Esophagus squamous epithelium (tissue), 5 donors: ENCODE measurements around the gene PGBD4. TPM values are rescaled to one million over a fixed set of nuclear protein-coding genes. Genes with fewer than 3 reads are reported as not detected.

Source experiments
- DNase-seq: peaks from one replicate; lab custom pipeline; 2025; lab: John Stamatoyannopoulos, UW
- H3K27ac ChIP-seq, 4 donors: fragments of 200-600 bp; sonication (generic); one replicate each; pipeline ENCODE4 v1.5.1; 2016 to 2019; ENCODE audit warnings: mild to moderate bottlenecking in 1 of 4
- H3K27me3 ChIP-seq, 4 donors: fragments of 200-600 bp; sonication (generic); 1 replicate in 3 of 4; 2 replicates in 1 of 4; pipeline versions ENCODE4 v1.5.1 to v1.6.0; 2017 to 2021; ENCODE audit warnings: antibody characterized with exemption in 1 of 4
- H3K36me3 ChIP-seq, 3 donors: fragments of 200-600 bp; sonication (generic); one replicate each; pipeline ENCODE4 v1.5.1; 2016 to 2019
- H3K4me1 ChIP-seq, 3 donors: fragments of 200-600 bp; sonication (generic); one replicate each; pipeline ENCODE4 v1.5.1; 2017 to 2019
- H3K4me3 ChIP-seq, 4 donors: fragments of 200-600 bp; sonication (generic); 1 replicate in 3 of 4; 2 replicates in 1 of 4; pipeline ENCODE4 v1.5.1; 2016 to 2019; ENCODE audit warnings: mild to moderate bottlenecking in 2 of 4, moderate library complexity in 1 of 4
- H3K9me3 ChIP-seq, 3 donors: fragments of 200-600 bp; sonication (generic); one replicate each; pipeline ENCODE4 v1.5.1; 2016 to 2019
- POLR2A ChIP-seq, 4 donors: fragments of 450-650 bp; IDR thresholded peaks; one replicate each; pipeline ENCODE4 v1.6.1; 2017; ENCODE audit warnings: antibody characterized with exemption in 4 of 4, mild to moderate bottlenecking in 4 of 4, moderate library complexity in 3 of 4
- WGBS, 2 donors: methylation state at CpG; one replicate each; pipeline ENCODE4 v1.1.5; 2018; 5-methylcytosine and 5-hydroxymethylcytosine counted together
- intact Hi-C: fragments of 100-400 bp; cut with DNase I; formaldehyde crosslinking; loops from one replicate; pipeline ENCODE4 v1.15.0; 2022
- total RNA-seq, 4 donors: library from RNA; depleted of rRNA; stranded (reverse); fragments of >200 nt; gene quantifications; one replicate each; pipeline ENCODE4 v1.1.0, GENCODE V29; 2016
- TF ChIP-seq, protein P1 (sequence below), 6 experiments: fragments of 450-650 bp in 4 of 6; fragments of 200-600 bp in 2 of 6; sonication (generic) in 2 of 6; IDR thresholded peaks; one replicate each; pipeline ENCODE4 v1.5.1; 2016 to 2019; ENCODE audit warnings: antibody characterized with exemption in 6 of 6, mild to moderate bottlenecking in 4 of 6, moderate library complexity in 4 of 6
- donor health status: DM: yes; HTN: yes; CAD: no.

PGBD4 gene
- total RNA-seq, 4 donors from 2014 or later, result 0.70 to 1.7 (median 0.98) TPM

DNA sequence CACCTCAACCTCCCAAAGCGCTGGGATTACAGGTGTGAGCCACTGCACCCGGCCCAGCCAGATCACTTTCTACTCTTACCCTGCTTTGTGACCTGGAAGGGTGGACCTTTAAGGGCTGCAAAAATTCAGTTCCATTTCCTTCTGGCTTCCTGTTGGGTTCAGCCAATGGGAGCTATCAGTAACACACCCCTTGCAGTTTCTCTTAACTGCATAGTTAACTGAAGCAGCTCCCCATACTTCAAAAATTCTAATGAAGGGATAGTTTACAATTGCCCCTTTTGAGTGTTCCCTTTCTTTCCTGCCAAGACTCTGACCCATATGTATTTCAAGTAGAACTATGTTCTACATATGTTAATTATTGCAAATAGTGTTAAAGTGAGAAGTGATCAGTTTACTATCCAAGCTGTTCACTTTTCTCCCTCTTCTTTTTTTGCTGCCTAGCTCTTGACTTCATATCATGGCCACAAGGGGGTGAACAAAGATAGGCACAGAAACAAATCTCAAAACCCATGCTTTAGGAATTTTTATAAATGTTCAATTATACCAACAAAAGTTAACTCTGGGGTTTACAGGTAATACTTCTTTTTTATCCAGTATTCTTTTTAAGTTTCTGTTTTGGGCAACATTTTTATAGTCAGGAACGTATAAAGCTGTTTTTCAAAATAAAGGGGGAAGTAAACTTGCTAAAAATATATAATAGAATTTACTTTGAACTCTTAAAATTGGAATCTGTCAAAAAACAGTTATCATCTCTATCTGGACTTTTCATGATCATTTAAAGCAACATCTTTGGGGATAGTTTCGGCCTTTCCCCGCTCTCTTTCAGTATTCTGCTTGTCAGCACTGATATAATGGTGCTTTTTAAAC is 8.1 kb downstream of the PGBD4 start:
- no peak for DNase-seq
- no peak overlapping the region for H3K27ac ChIP-seq
- intact Hi-C loops, result loop anchor here (10.0 kb wide), 1 partner anchor 105 kb away; the partner anchor contains the start of gene KATNBL1
- peaks cover 0 to 11% (median 0%) of the 10 kb centered on the region in 4 donors for H3K27me3 ChIP-seq
- H3K36me3 ChIP-seq, result no peaks in the 10 kb centered on the region
- TF ChIP-seq, protein P1, sequence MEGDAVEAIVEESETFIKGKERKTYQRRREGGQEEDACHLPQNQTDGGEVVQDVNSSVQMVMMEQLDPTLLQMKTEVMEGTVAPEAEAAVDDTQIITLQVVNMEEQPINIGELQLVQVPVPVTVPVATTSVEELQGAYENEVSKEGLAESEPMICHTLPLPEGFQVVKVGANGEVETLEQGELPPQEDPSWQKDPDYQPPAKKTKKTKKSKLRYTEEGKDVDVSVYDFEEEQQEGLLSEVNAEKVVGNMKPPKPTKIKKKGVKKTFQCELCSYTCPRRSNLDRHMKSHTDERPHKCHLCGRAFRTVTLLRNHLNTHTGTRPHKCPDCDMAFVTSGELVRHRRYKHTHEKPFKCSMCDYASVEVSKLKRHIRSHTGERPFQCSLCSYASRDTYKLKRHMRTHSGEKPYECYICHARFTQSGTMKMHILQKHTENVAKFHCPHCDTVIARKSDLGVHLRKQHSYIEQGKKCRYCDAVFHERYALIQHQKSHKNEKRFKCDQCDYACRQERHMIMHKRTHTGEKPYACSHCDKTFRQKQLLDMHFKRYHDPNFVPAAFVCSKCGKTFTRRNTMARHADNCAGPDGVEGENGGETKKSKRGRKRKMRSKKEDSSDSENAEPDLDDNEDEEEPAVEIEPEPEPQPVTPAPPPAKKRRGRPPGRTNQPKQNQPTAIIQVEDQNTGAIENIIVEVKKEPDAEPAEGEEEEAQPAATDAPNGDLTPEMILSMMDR (IDR thresholded peaks at IDR 0.05), result peak in 5 of 6 experiments; percentile 29 to 64 (median 43)
- TF ChIP-seq POLR2A (IDR thresholded peaks at IDR 0.05), result no peak
- no peaks in the 10 kb centered on the region for H3K4me1 ChIP-seq
- no peaks in the 10 kb centered on the region for H3K9me3 ChIP-seq
- H3K4me3 ChIP-seq, result no peak overlapping the region
- 63 to 65% methylated on average over 5 of the region's 5 CpGs for WGBS, 2 donors

DNA sequence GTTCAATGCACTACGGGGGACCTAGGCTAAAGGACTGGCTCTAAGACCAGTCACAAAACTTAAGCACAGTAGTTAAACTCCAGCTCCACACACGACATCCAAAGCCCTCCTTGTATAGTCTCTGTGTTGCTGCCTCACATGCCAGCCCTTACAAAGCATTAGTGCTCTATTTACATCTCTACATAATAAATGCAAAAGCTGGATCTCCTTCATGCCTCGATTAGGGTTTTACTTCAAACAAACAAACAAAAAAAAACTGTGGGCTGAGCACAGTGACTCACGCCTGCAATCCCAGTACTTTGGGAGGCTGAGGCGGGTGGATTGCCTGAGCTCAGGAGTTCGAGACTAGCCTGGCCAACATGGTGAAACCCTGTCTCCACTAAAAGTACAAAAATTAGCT is 9.6 kb downstream of the PGBD4 start:
- no peaks in the 10 kb centered on the region for H3K4me1 ChIP-seq
- TF ChIP-seq POLR2A (IDR thresholded peaks at IDR 0.05), result no peak
- TF ChIP-seq, protein P1 (IDR thresholded peaks at IDR 0.05), result no peak
- no peaks in the 10 kb centered on the region for H3K9me3 ChIP-seq
- intact Hi-C loops, result no loop called here
- H3K27ac ChIP-seq, result no peak overlapping the region
- H3K27me3 ChIP-seq, result peaks cover 0 to 25% (median 0%) of the 10 kb centered on the region in 4 donors
- no peak overlapping the region for H3K4me3 ChIP-seq
- 56 to 57% methylated on average over 4 to 5 of the region's 6 CpGs for WGBS, 2 donors
- H3K36me3 ChIP-seq, result no peaks in the 10 kb centered on the region
- no peak for DNase-seq

DNA sequence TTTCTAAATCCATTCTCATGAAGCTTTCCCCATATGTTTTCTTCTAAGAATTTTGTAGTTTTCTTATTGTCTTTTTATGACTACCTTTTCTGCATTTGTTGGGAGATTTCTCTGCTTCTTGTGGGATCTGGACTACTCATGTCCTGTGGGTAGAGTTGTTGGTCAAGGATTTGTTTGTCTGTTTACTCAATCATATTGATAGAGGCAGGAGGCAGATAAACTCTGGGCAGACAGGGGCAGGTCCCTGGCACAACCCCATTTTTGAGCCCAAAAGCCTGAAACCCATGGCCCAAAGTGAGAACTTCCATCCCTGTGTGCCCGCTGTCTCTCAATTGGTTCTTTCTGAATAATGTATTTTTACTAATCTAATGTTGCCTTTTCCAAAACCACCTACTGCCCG is 12.3 kb downstream of the PGBD4 start:
- no peak for TF ChIP-seq POLR2A (IDR thresholded peaks at IDR 0.05)
- TF ChIP-seq, protein P1 (IDR thresholded peaks at IDR 0.05), result no peak
- no peaks in the 10 kb centered on the region for H3K4me1 ChIP-seq
- H3K27me3 ChIP-seq, result peaks cover 0 to 32% (median 0%) of the 10 kb centered on the region in 4 donors
- H3K36me3 ChIP-seq, result no peaks in the 10 kb centered on the region
- no peaks in the 10 kb centered on the region for H3K9me3 ChIP-seq
- WGBS, 2 donors, result 43 to 50% methylated on average over 2 of the region's 2 CpGs
- intact Hi-C loops, result no loop called here
- H3K27ac ChIP-seq, result no peak overlapping the region
- no peak for DNase-seq
- H3K4me3 ChIP-seq, result no peak overlapping the region

DNA sequence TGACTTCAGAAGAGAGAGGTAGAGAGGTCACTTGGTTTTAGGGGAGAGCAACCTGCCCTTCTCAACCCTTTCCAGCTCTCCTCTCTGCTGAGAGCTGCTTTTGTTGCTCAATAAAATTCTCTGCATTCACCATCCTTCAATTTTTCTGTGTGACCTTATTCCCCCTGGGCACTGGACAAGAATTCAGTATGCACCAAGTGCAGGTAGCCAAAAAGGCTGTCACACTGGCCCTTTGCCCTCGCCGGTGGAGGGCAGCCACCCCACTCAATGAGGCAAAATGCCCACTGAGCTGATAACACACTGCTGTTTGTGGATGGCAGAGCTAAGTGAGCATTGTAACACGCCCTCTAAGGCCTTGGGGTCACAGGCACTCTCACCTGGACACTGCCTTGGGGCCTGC is 12.9 kb downstream of the PGBD4 start:
- intact Hi-C loops, result no loop called here
- DNase-seq, result no peak
- TF ChIP-seq POLR2A (IDR thresholded peaks at IDR 0.05), result no peak
- TF ChIP-seq, protein P1 (IDR thresholded peaks at IDR 0.05), result no peak
- Histone ChIP-seq H3K4me3 (no peak overlapping the region), H3K27me3 (peaks cover 0 to 32% (median 0%) of the 10 kb centered on the region in 4 donors), H3K27ac (no peak overlapping the region), H3K9me3 (no peaks in the 10 kb centered on the region), H3K4me1 (no peaks in the 10 kb centered on the region), H3K36me3 (no peaks in the 10 kb centered on the region)
- 79 to 89% methylated on average over 2 to 3 of the region's 3 CpGs for WGBS, 2 donors

DNA sequence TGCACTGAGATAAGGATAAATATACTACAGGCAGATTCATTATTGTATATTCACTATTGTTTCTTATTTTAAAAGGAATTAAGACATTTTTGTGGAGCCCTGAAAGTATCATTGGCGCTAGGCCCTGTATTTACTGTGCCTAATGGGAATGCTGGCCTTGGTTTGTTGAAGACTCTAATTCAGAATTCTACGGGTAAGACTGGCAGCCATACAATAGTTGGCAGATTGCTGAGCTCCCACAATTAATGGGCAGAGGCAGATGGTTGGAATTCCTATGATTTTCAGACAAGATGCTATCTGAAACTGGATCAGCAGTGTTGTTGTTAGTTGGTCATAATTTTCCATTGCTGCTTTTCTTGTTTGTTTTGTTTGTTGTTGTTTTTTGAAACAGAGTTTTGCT is 14.7 kb downstream of the PGBD4 start:
- no peak for DNase-seq
- Histone ChIP-seq H3K9me3 (no peaks in the 10 kb centered on the region), H3K27ac (no peak overlapping the region), H3K36me3 (no peaks in the 10 kb centered on the region), H3K4me1 (no peaks in the 10 kb centered on the region), H3K4me3 (no peak overlapping the region), H3K27me3 (peaks cover 0 to 32% (median 0%) of the 10 kb centered on the region in 4 donors)
- intact Hi-C loops, result no loop called here
- WGBS, 2 donors, result 62 to 69% methylated on average over 2 of the region's 2 CpGs
- TF ChIP-seq, protein P1 (IDR thresholded peaks at IDR 0.05), result no peak
- no peak for TF ChIP-seq POLR2A (IDR thresholded peaks at IDR 0.05)
